Measurements from ENCODE around the gene BIK. TPM values are rescaled to one million over a fixed set of nuclear protein-coding genes. Genes with fewer than 3 reads are reported as not detected.
A peak's percentile ranks its signal among the peaks of the same experiment; 100 is the strongest.

Gene BIK
- total RNA-seq, 3 donors from 2014 or later (not counting 1 experiment from before 2014, with no cell fraction given), result 0.28 to 1.2 TPM; not detected in 1

GRCh38 chr22:43080616-43081015 is 29.9 kb upstream of the BIK start:
- WGBS (ENCODE audit: insufficient coverage), result 100% methylated on average over 2 of the region's 2 CpGs
- Mint-ChIP-seq H3K9me3 (peaks cover 0 to 2% of the 10 kb centered on the region in 2 donors), H3K36me3 (no peaks in the 10 kb centered on the region), H3K4me1 (peaks cover 17 to 30% of the 10 kb centered on the region in 2 donors), H3K4me3 (no peak overlapping the region), H3K27ac (peak overlapping the region in 1 of 2 donors; percentile 79), H3K27me3 (ENCODE audit: low read depth in 2 of 2) (no peaks in the 10 kb centered on the region)
- intact Hi-C loops (cut with micrococcal nuclease), result no loop called here
- no peak for DNase-seq
- no peaks in the 10 kb centered on the region for H3K36me3 ChIP-seq (ENCODE audit: control insufficient read depth, insufficient read depth, low read length)
- no peak overlapping the region for H3K4me3 ChIP-seq (ENCODE audit: low read length)
- ATAC-seq, result no peak
- no peak overlapping the region for H3K27ac ChIP-seq (ENCODE audit: low read length)
- peaks cover 13% of the 10 kb centered on the region for H3K9me3 ChIP-seq (ENCODE audit: control insufficient read depth, insufficient read depth, low read length)
- H3K27me3 ChIP-seq (ENCODE audit: control insufficient read depth, insufficient read depth, low read length), result no peaks in the 10 kb centered on the region
- H3K4me1 ChIP-seq (ENCODE audit: control insufficient read depth, insufficient read depth, low read length), result peaks cover 24% of the 10 kb centered on the region
- TF ChIP-seq CTCF (IDR thresholded peaks at IDR 0.05), result no peak

DNA sequence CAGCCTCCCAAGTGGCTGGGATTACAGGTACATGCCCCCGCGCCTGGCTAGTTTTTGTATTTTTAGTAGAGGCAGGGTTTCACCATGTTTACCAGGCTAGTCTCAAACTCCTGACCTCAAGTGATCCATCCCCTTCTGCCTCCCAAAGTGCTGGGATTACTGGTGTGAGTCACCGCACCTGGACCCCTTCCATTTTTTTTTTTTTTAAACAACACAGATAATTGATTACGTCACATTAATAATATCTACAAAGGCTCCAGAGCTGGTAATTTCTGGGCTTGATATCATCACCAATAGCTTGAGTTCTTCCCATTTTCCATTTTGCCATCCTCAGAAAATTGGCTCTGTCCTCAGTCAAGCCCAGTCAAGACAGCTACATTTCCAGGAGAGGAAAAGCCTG is 28.6 kb upstream of the BIK start:
- no peak for TF ChIP-seq CTCF (IDR thresholded peaks at IDR 0.05)
- H3K4me1 ChIP-seq (ENCODE audit: control insufficient read depth, insufficient read depth, low read length), result peaks cover 37% of the 10 kb centered on the region
- no peaks in the 10 kb centered on the region for H3K36me3 ChIP-seq (ENCODE audit: control insufficient read depth, insufficient read depth, low read length)
- no peak overlapping the region for H3K4me3 ChIP-seq (ENCODE audit: low read length)
- Mint-ChIP-seq H3K27ac (no peak overlapping the region), H3K4me3 (no peak overlapping the region), H3K9me3 (peaks cover 0 to 2% of the 10 kb centered on the region in 2 donors), H3K27me3 (ENCODE audit: low read depth in 2 of 2) (no peaks in the 10 kb centered on the region), H3K36me3 (no peaks in the 10 kb centered on the region), H3K4me1 (peaks cover 31 to 43% of the 10 kb centered on the region in 2 donors)
- ATAC-seq (no peak), DNase-seq (no peak)
- 91% methylated on average over 2 of the region's 4 CpGs for WGBS (ENCODE audit: insufficient coverage)
- no peaks in the 10 kb centered on the region for H3K27me3 ChIP-seq (ENCODE audit: control insufficient read depth, insufficient read depth, low read length)
- peaks cover 13% of the 10 kb centered on the region for H3K9me3 ChIP-seq (ENCODE audit: control insufficient read depth, insufficient read depth, low read length)
- no peak overlapping the region for H3K27ac ChIP-seq (ENCODE audit: low read length)
- intact Hi-C loops (cut with micrococcal nuclease), result no loop called here

GRCh38 chr22:43085658-43086606 is 24.6 kb upstream of the BIK start:
- no peaks in the 10 kb centered on the region for H3K9me3 ChIP-seq (ENCODE audit: control insufficient read depth, insufficient read depth, low read length)
- no peak for TF ChIP-seq CTCF (IDR thresholded peaks at IDR 0.05)
- H3K36me3 ChIP-seq (ENCODE audit: control insufficient read depth, insufficient read depth, low read length), result no peaks in the 10 kb centered on the region
- no peaks in the 10 kb centered on the region for H3K36me3 Mint-ChIP-seq
- peaks cover 23 to 33% of the 10 kb centered on the region in 2 donors for H3K4me1 Mint-ChIP-seq
- peaks cover 34% of the 10 kb centered on the region for H3K4me1 ChIP-seq (ENCODE audit: control insufficient read depth, insufficient read depth, low read length)
- H3K27ac Mint-ChIP-seq, result peak overlapping the region; percentile 9 to 38
- H3K27ac ChIP-seq (ENCODE audit: low read length), result peak overlapping the region; percentile 72
- WGBS (ENCODE audit: insufficient coverage), result 82% methylated on average over 13 of the region's 19 CpGs
- no peaks in the 10 kb centered on the region for H3K9me3 Mint-ChIP-seq
- peak overlapping the region; percentile 49 for H3K4me3 Mint-ChIP-seq
- no peaks in the 10 kb centered on the region for H3K27me3 Mint-ChIP-seq (ENCODE audit: low read depth in 2 of 2)
- ATAC-seq (peak; percentile 3 to 27 (median 19)), DNase-seq (peak in 1 of 2 donors; percentile 68)
- no peak overlapping the region for H3K4me3 ChIP-seq (ENCODE audit: low read length)
- intact Hi-C loops (cut with micrococcal nuclease), result no loop called here
- no peaks in the 10 kb centered on the region for H3K27me3 ChIP-seq (ENCODE audit: control insufficient read depth, insufficient read depth, low read length)

Data from natural killer cell (primary cell).